Activated effector memory CD4-positive, alpha-beta T cell treated with anti-CD3 and anti-CD28 coated beads, Interleukin-2, amount 50 U/mL, for 16 hours (primary cell): ENCODE measurements around the gene PGC.
"Not testable (repeated sequence)": the region's sequence is repeated elsewhere in the genome, so short reads cannot be mapped to it uniquely, and the experiment has no call there.

Experiments used
- DNase-seq: peaks from one replicate; pipeline ENCODE4 v3.0.0-alpha.2; 2020

PGC gene

DNA sequence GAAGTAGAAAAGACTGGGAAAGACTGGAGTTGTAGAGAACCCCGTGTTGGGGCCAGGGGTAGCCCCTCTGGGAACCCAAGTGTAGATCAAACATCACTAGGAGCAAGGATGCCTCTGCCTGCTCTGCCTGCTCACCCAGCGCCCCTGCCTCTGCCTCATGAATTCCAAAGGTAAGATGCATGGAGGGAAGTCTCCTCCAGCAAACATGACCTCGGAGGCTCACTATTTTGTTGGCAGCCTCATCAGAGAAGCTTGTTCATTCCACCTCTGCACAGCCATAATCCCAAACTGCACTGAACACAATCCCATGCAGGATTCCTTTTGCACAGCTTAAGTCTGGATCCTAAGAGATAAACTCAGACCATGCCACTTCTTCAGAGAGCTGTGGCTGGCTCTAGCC, 27.6 kb upstream of the PGC start:
- no peak for DNase-seq

- DNase-seq = no peak
These were observed 24.1 kb upstream of the PGC start for GRCh38 chr6:41771058-41771983.

GRCh38 chr6:41770381-41771057, 23.3 kb upstream of the PGC start:
- no peak for DNase-seq

GRCh38 chr6:41769376-41769775, 22.2 kb upstream of the PGC start:
- DNase-seq = no peak

- DNase-seq = no peak
These were observed 21.5 kb upstream of the PGC start for GRCh38 chr6:41768545-41769308.

DNA sequence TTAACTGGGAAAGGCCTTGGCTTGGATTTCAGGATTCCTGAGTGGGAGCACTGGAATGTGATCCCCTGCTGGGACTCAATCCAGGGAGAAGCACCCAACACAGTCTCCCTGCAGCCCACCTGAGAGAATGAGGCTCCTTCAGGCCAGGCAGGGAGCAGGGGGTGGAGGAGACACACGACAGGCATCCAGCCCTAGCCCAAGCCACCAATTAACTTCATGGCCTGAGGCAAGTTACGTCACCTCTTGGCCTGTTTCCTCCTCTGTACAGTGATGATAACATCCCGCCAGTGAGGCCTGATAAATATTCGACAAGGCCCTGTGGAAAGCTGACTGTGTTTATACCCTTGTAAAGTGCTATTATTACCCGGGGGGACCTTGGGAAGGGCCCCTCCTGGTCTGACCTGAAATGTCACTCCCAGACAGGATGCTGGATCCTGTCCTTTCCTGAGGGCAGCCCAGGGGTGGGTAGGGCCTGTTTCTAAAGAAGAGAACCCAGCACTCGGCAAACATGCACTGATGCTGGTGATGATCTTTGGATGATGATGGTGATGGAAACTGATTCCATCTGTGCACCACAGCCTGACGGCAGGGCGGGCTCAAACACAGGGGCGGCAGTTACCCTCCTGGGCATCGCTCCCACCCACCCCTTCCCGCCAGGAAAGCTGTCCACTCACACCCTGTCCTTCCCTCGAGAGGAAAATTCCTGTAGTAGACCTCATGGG, 20.1 kb upstream of the PGC start:
- no peak for DNase-seq

- DNase-seq = not testable (repeated sequence)
These were observed 19.0 kb upstream of the PGC start for GRCh38 chr6:41766043-41766664.

DNA sequence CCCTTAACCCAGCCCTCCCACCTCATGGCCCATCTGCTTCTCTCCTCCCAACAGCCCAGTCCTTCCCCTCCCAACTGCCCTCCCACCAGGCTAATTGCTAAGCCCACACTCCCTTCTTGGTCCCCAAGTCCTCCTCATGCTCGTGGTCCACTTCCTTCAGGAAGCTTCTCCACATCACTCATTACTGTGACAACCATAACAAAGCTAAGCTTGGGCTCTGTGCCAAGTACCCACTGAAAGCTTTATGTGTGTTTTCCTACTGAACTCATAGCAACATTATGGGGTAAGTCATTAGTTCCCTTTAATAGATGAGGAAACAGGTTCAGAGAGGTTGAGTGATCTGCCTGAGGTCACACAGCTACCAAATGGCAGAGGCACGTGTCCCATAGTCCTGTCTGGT, 16.3 kb upstream of the PGC start:
- no peak for DNase-seq

DNA sequence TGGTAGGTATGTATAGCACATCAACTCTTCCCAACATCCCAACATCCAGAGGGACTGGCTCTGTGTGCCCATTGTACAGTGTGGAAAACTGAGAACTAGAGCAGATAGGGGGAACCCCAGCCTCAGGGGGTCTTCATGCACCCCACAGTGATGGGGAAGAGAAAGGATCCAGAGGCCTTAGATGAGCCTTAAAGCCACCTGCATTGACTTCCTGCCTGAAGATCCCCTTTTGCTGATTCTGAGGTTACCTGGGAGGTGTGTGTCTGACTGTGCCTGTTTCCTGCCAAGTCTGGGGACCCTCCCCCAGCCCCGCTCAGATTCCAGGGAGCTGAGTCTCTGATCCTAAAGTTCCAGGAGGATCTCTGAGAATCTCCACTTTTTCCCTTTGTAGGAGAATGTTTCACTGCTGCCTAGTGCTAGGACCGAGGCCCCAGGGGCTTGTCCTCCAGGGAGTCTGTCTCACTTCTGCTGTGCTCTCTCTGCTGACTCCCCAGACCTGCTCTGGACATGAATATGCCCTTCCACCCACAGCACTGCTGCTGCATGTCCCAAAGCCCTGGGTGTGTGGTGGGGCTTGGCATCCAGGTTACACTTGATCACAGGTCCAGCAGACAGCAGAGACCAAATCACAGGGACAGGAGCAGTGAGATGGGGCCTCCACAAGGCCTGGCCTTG, 12.8 kb upstream of the PGC start:
- no peak for DNase-seq

DNA sequence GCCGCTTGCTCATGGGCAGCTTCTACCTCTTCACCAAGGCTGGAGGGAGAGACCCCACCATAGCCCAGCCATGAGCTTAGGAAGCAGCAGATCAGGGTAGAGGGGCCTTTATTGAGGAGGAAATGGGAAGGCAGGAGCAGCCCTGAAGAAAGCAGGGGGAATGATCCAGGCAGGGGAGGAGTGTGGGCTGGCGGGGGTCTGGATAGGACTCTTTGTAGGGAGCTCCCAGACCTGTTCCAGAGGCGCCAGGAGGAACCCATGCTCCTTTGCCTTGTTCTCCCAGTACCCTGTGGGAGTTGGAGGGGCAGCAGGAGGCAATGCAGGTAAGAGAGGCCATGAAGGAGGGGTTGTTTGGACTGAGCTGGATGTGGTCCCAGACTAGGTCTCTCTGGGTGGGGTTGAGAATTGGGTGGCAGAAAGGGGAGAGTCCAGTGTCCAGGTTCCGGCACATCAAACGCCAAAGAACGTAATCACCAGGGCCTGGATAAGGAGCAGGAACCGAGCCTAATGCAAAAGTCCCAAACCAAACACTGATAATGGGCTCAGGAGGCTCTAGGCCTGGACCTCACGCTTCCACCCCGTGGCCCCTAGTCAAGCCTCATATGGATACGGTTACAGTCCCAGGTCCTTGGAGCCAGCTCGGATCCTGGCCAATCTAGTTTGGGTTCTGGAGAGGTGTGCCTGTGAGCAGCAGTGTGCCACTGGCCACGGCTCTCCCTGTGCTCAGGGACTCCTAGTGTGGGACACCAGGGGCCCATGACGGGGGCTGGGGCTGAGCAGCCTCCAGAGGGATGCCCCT, 12.1 kb upstream of the PGC start:
- no peak for DNase-seq

- no peak for DNase-seq
These were observed 11.4 kb upstream of the PGC start for GRCh38 chr6:41758641-41759035.

DNA sequence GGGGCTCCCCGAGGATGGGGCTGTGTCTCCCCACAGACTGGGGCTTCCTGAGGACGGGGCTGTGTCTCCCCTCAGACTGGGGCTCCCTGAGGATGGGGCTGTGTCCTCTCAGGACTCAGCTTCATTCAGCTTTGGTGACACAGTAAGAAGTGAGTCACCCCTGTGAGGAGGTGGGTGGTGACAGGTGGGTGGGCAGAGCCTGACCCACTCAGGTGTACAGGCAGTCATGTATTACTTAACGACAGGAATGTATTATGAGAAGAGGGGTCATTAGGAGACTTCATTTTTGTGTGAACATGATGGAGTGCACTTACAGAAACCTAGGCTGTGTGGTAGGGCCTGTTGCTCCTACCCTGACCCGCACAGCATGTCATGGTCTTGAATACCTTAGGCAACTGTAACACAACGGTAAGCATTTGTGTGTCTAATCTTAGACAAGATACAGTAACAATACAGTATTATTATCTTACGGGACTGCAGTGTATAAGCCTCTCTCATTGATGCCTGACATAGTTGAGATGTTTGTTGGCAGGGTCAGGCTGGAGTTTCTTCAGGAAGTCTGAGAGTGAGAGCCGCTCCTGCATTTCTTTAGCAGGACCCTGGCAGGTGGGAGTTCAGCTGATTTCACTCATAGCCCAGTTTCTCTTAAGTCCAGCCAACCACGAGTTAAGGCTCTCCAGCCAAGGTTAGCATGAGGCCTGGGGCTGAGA, 10.9 kb upstream of the PGC start:
- no peak for DNase-seq

- DNase-seq = no peak
These were observed 10.1 kb upstream of the PGC start for GRCh38 chr6:41757271-41757670.

DNA sequence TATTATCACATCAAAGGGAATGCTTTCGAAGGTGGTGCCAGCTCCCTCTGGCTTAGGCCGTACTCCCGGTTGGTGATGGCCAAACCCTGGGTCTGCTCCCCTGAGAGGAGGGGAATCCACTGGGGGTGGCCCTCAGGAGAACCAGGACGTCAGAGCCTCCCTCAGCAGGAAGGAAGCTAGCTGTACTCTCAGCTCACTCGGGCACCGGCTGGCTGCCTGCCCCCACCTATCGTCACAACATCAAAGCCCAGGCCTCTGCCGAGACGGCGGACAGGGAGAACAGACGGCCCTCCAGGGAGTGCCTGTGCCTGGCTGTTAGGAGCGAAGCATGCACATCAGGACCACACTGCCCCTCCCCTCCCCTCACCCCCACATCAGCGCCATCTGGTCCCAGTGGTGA, 9.2 kb upstream of the PGC start:
- DNase-seq = no peak

- no peak for DNase-seq
These were observed 8.7 kb upstream of the PGC start for GRCh38 chr6:41755895-41756294.

GRCh38 chr6:41750374-41750773, 3.2 kb upstream of the PGC start:
- DNase-seq = no peak

DNA sequence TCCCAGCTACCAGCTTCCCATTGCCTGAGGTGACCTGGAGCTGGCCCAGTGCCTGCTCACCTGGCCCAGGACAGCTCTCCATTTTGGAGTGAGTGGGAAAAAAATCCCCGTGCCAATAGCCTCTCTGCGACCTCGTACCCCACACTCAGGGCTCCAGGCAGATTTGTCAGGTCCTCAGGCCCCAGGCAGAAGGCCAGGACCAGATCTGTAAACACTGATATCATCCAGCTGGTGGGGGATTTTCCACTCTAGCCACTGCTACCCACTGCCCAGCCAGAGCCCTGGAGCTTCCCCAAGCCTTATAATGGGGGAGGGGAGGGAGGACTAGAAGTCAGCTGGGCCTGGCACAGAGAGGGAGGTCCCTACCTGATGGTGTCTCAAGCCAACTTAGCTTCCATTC, 1.3 kb upstream of the PGC start:
- no peak for DNase-seq

DNA sequence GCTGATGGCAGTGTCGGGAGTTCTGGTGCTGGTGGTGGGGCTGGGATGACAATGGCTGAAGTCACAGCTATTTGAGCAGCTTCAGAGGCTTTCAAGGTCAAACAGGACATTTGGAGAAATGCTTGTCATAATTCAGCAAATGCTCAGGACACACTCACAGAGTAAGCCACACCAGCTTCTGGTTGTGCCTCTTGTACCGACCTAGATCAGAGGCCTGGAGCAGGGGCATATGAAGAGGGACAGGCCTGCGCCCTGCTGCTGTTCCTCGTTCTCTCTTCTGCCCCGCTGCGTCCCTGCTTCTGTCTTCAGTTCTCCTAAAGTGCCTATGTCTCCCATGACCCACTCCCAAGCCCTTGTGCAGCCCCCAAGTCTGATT, 893 bp upstream of the PGC start:
- no peak for DNase-seq

DNA sequence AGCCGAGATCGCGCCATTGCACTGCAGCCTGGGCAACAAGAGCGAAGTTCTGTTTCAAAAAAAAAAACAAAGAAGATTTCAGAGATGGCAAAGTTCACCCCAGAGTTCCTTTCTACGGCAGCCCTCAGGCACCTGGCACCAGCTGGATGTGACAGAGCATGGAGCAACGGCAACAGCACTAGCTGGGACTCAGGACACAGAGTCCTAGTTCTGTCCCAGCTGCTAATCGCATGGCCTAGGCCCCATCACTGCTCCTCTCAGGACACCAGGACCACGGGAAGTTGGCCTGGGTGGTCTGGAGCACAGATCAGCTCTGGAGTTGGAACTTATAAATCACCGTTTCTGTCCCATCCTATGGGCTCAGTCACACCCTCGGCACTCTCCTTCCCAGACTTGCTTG, 1.1 kb downstream of the PGC start:
- DNase-seq = no peak

GRCh38 chr6:41744236-41744787, 2.9 kb downstream of the PGC start:
- no peak for DNase-seq
